Mesenchymal stem cell (in vitro differentiated cells and primary cell): ENCODE measurements around the gene ZNF618.

Experiments
- DNase-seq: peaks from one replicate; pipeline ENCODE4 v3.0.0-alpha.2; 2013
- H2AFZ ChIP-seq: one replicate; pipeline ENCODE4 v1.6.1; 2013; ENCODE audit warnings: low read depth, mild to moderate bottlenecking, control low read depth, inconsistent platforms, low read length, moderate library complexity
- H2AK5ac ChIP-seq: 2 replicates; pipeline ENCODE4 v1.6.1; 2013; ENCODE audit warnings: low read length, moderate library complexity, mild to moderate bottlenecking, inconsistent platforms; ENCODE audit not compliant: severe bottlenecking
- H2BK120ac ChIP-seq: one replicate; pipeline ENCODE4 v1.6.1; 2013; ENCODE audit warnings: low read depth, mild to moderate bottlenecking, inconsistent platforms, low read length, moderate library complexity
- H2BK12ac ChIP-seq, 2 experiments: one replicate each; pipeline ENCODE4 v1.6.1; 2013; ENCODE audit warnings: inconsistent platforms in 2 of 2, low read length in 2 of 2, mild to moderate bottlenecking in 2 of 2, moderate library complexity in 2 of 2, control low read depth in 1 of 2
- H2BK15ac ChIP-seq: one replicate; pipeline ENCODE4 v1.6.1; 2013; ENCODE audit warnings: mild to moderate bottlenecking, low read depth, inconsistent platforms; ENCODE audit not compliant: poor library complexity, severe bottlenecking
- H2BK5ac ChIP-seq: 2 replicates; pipeline ENCODE4 v1.6.1; 2013; ENCODE audit warnings: low read depth, mild to moderate bottlenecking, low read length, control low read depth, inconsistent platforms; ENCODE audit not compliant: poor library complexity, severe bottlenecking
- H3K14ac ChIP-seq, 2 experiments: one replicate each; pipeline ENCODE4 v1.6.1; 2013; ENCODE audit warnings: inconsistent platforms in 2 of 2, low read length in 2 of 2, control low read depth in 1 of 2, mild to moderate bottlenecking in 1 of 2, moderate library complexity in 1 of 2
- H3K18ac ChIP-seq, 2 experiments: one replicate each; pipeline ENCODE4 v1.6.1; 2013; ENCODE audit warnings: inconsistent platforms in 2 of 2, low read length in 2 of 2, control low read depth in 1 of 2, low read depth in 1 of 2, mild to moderate bottlenecking in 1 of 2
- H3K23ac ChIP-seq, 2 experiments: one replicate each; pipeline ENCODE4 v1.6.1; 2013; ENCODE audit warnings: inconsistent platforms in 2 of 2, low read length in 2 of 2, mild to moderate bottlenecking in 2 of 2, moderate library complexity in 2 of 2, control low read depth in 1 of 2
- H3K27ac ChIP-seq: 2 replicates; pipeline ENCODE4 v1.5.1; 2013; ENCODE audit warnings: mild to moderate bottlenecking, moderate library complexity, low read length, control low read depth, inconsistent platforms; ENCODE audit not compliant: poor library complexity, severe bottlenecking
- H3K27me3 ChIP-seq, 2 experiments: 2 replicates each; pipeline versions ENCODE4 v1.6.1 to v1.7.0; 2013; ENCODE audit warnings: low read length in 2 of 2, mild to moderate bottlenecking in 2 of 2, moderate library complexity in 2 of 2, control low read depth in 1 of 2, inconsistent platforms in 1 of 2; ENCODE audit not compliant: control insufficient read depth in 1 of 2, insufficient read depth in 1 of 2
- H3K36me3 ChIP-seq, 2 experiments: 2 replicates each; pipeline versions ENCODE4 v1.6.1 to v1.7.0; 2013; ENCODE audit warnings: low read length in 2 of 2, control low read depth in 1 of 2, inconsistent platforms in 1 of 2, low read depth in 1 of 2, mild to moderate bottlenecking in 1 of 2; ENCODE audit not compliant: insufficient read depth in 2 of 2, control insufficient read depth in 1 of 2
- H3K4ac ChIP-seq, 2 experiments: one replicate each; pipeline ENCODE4 v1.6.1; 2013; ENCODE audit warnings: inconsistent platforms in 2 of 2, low read length in 2 of 2, mild to moderate bottlenecking in 2 of 2, moderate library complexity in 2 of 2, control low read depth in 1 of 2, low read depth in 1 of 2
- H3K4me1 ChIP-seq: 2 replicates; pipeline ENCODE4 v1.6.1; 2013; ENCODE audit warnings: low read depth, low read length, control low read depth; ENCODE audit not compliant: control insufficient read depth, insufficient read depth
- H3K4me2 ChIP-seq: 2 replicates; pipeline ENCODE4 v1.6.1; 2013; ENCODE audit warnings: low read length, mild to moderate bottlenecking, inconsistent platforms; ENCODE audit not compliant: poor library complexity, severe bottlenecking
- H3K4me3 ChIP-seq, 2 experiments: 2 replicates each; pipeline versions ENCODE4 v1.5.1 to v1.7.0; 2013; ENCODE audit warnings: low read length in 2 of 2, mild to moderate bottlenecking in 2 of 2, control low read depth in 1 of 2, low read depth in 1 of 2; ENCODE audit not compliant: insufficient read depth in 1 of 2
- H3K79me1 ChIP-seq: replicated peaks from 2 replicates; pipeline ENCODE4 v1.6.1; 2013; ENCODE audit warnings: mild to moderate bottlenecking, control low read depth, low read length, inconsistent platforms; ENCODE audit not compliant: poor library complexity, severe bottlenecking
- H3K9ac ChIP-seq: 2 replicates; pipeline ENCODE4 v1.7.0; 2013; ENCODE audit warnings: mild to moderate bottlenecking, low read length, moderate library complexity
- H3K9me3 ChIP-seq: 2 replicates; pipeline ENCODE4 v1.7.0; 2013; ENCODE audit warnings: mild to moderate bottlenecking, low read length; ENCODE audit not compliant: control insufficient read depth
- H4K8ac ChIP-seq: one replicate; pipeline ENCODE4 v1.6.1; 2013; ENCODE audit warnings: inconsistent platforms, mild to moderate bottlenecking, low read length, moderate library complexity
- H4K91ac ChIP-seq: one replicate; pipeline ENCODE4 v1.6.1; 2013; ENCODE audit warnings: mild to moderate bottlenecking, low read length, inconsistent platforms
- WGBS: methylation state at CpG from one replicate; pipeline ENCODE4 v1.1.7; 2013; ENCODE audit warnings: mixed read lengths; 5-methylcytosine and 5-hydroxymethylcytosine counted together

ZNF618 gene

DNA sequence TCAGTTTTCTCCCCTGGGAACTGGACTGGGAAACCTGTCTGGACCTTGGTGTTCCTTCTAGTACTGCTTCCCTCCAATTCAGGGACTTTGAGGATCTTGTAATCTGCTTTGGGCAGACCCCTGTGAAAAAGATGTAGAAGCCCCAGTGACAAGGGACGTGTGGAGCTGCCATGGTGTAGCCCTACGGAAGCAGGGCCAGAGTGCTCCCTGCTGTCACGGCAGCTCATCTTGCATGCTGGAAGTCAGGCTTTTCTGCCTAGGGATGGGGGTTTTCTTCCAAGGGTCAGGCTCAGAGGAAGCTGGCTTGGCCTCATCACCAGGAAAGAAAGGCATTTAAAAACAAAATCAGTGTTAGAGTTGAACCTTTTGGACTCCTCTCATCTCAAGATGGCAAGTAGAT lies 115.6 kb downstream of the ZNF618 start:
- Histone ChIP-seq H4K8ac (no peak overlapping the region), H2BK120ac (no peak overlapping the region), H2AFZ (no peak overlapping the region), H3K9me3 (no peaks in the 10 kb centered on the region), H3K9ac (no peak overlapping the region), H3K27ac (no peak overlapping the region), H2BK15ac (no peak overlapping the region), H3K14ac (no peak overlapping the region), H3K27me3 (no peaks in the 10 kb centered on the region), H3K23ac (no peak overlapping the region), H3K4ac (no peak overlapping the region), H3K36me3 (peaks cover 37 to 63% of the 10 kb centered on the region in 2 experiments), H3K4me3 (no peak overlapping the region), H2BK5ac (no peak overlapping the region), H4K91ac (no peak overlapping the region), H2BK12ac (no peak overlapping the region), H3K4me1 (peaks cover 3% of the 10 kb centered on the region), H3K4me2 (no peak overlapping the region), H3K18ac (no peak overlapping the region), H2AK5ac (no peak overlapping the region), H3K79me1 (peaks cover 64% of the 10 kb centered on the region)
- DNase-seq, result no peak
- WGBS, result 96% methylated on average over 3 of the region's 3 CpGs

DNA sequence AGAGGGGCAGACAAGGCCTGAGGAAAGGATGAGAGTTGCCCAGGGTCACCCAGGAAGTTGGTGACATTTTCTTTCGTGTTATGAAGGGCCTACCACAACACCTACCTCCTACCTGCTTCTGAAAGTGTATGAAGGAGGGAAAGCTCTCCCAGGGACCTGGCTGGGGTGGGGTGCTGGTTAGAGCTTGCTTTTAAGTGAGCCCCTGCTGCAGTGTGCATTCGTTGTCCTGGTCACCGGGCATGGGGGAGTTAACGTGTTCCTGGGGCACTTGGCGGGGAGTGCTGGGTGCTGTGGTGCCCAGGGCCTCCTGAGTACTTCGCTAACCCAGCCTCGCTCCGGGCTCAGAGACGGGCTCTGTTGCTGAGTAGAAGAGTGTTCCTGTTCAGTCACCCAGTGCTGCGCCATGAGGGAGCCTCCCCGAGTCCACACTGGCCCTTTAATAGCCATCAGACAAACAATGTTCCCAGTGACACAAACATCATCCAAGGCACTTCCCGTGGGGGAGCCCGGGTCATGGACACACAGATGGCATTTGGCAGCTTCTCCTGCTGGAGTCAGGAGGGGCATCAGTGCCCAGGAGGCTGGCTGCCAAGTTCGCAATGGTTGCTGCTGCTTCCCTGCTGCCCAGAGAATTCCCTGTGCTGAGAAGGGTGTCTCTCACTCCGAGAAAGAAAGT lies 116.3 kb downstream of the ZNF618 start:
- Histone ChIP-seq H3K14ac (no peak overlapping the region), H3K27me3 (no peaks in the 10 kb centered on the region), H3K4me1 (peaks cover 3% of the 10 kb centered on the region), H2BK5ac (no peak overlapping the region), H4K8ac (no peak overlapping the region), H3K9ac (no peak overlapping the region), H4K91ac (no peak overlapping the region), H2BK120ac (no peak overlapping the region), H2AFZ (no peak overlapping the region), H2AK5ac (no peak overlapping the region), H3K27ac (no peak overlapping the region), H3K4me2 (no peak overlapping the region), H3K4ac (no peak overlapping the region), H3K4me3 (no peak overlapping the region), H3K9me3 (no peaks in the 10 kb centered on the region), H3K18ac (no peak overlapping the region), H3K36me3 (peaks cover 40 to 59% of the 10 kb centered on the region in 2 experiments), H3K23ac (no peak overlapping the region), H3K79me1 (peaks cover 65% of the 10 kb centered on the region), H2BK15ac (no peak overlapping the region), H2BK12ac (no peak overlapping the region)
- DNase-seq, result no peak
- WGBS, result 98% methylated on average over 15 of the region's 15 CpGs

DNA sequence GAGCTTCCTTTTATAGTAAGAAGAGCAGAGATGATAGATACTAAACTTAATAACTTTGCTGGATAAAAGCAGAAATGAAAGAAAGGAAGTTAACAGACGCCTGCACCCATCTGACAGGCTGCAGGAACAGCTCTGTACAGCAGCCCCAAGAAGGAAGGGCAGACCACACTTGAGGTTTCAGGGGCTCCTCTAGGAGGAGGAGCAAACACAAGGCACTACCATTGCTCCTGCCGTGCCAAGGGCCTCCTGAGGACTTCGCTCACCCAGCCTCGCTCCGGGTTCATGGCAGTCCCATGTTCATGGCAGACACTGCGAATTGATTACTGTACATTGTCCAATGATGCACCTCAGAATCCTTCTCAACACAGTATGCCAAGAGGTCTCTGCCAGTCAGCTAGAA lies 116.9 kb downstream of the ZNF618 start:
- 89% methylated on average over 6 of the region's 6 CpGs for WGBS
- Histone ChIP-seq H3K27ac (no peak overlapping the region), H3K18ac (no peak overlapping the region), H3K9me3 (no peaks in the 10 kb centered on the region), H3K9ac (no peak overlapping the region), H2BK5ac (no peak overlapping the region), H3K4me3 (no peak overlapping the region), H3K79me1 (peaks cover 61% of the 10 kb centered on the region), H4K8ac (no peak overlapping the region), H3K4ac (no peak overlapping the region), H3K4me2 (no peak overlapping the region), H3K23ac (no peak overlapping the region), H2BK15ac (no peak overlapping the region), H2AK5ac (no peak overlapping the region), H2AFZ (no peak overlapping the region), H3K36me3 (peaks cover 45 to 62% of the 10 kb centered on the region in 2 experiments), H3K27me3 (no peaks in the 10 kb centered on the region), H3K14ac (no peak overlapping the region), H3K4me1 (peaks cover 3% of the 10 kb centered on the region), H4K91ac (no peak overlapping the region), H2BK120ac (no peak overlapping the region), H2BK12ac (no peak overlapping the region)
- no peak for DNase-seq

DNA sequence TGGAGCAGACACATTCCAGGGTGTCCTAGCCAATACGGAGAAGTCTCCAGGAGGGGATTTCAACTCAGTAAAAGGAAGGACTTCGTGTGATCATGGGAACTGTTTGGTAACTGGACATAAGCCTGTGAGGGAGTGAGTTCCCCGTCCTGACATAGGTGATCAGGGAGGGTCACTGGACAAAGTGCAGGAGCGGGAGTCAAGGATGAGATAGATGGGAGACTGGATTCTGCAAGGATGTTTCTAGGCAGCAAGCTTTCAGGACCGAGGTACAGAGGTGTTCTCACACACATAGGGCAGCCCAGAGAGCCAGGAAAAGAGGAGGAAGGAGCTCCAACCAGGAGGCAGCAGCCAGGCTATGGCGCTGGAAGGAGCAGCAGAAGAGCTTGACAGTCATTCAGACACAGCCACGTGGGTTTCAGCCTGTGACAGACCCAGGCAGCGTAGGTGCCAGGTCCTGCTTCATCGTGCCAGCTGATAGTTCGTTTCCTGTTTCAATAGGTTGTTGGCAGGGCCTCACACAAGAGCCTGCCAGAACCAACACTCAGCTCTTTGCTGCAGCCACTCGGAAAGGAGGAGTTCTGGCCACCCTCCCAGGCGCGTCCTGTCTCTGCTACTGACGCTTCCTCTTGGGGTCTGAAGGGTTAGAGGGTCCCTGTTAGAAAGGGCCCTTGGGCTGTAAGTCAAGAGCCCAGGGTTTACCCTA lies 117.9 kb downstream of the ZNF618 start:
- Histone ChIP-seq H3K9ac (no peak overlapping the region), H2BK15ac (no peak overlapping the region), H4K91ac (peak overlapping the region; percentile 34), H3K9me3 (no peaks in the 10 kb centered on the region), H3K27me3 (no peaks in the 10 kb centered on the region), H3K4me2 (no peak overlapping the region), H2BK120ac (no peak overlapping the region), H3K4ac (no peak overlapping the region), H4K8ac (no peak overlapping the region), H3K14ac (no peak overlapping the region), H3K36me3 (peaks cover 43 to 62% of the 10 kb centered on the region in 2 experiments), H3K79me1 (peaks cover 59% of the 10 kb centered on the region), H2BK5ac (no peak overlapping the region), H3K18ac (no peak overlapping the region), H2AFZ (no peak overlapping the region), H3K23ac (no peak overlapping the region), H2BK12ac (no peak overlapping the region), H2AK5ac (no peak overlapping the region), H3K27ac (no peak overlapping the region), H3K4me3 (no peak overlapping the region), H3K4me1 (peaks cover 3% of the 10 kb centered on the region)
- DNase-seq, result no peak
- 91% methylated on average over 14 of the region's 14 CpGs for WGBS
